NCI-H2227 (cell line): ENCODE measurements around the gene MYEF2.
A peak's percentile ranks its signal among the peaks of the same experiment; 100 is the strongest.

Source experiments
- DNase-seq: peaks from one replicate; lab custom pipeline; 2025; ENCODE audit not compliant: unreplicated experiment; lab: John Stamatoyannopoulos, UW

Gene MYEF2, protein sequence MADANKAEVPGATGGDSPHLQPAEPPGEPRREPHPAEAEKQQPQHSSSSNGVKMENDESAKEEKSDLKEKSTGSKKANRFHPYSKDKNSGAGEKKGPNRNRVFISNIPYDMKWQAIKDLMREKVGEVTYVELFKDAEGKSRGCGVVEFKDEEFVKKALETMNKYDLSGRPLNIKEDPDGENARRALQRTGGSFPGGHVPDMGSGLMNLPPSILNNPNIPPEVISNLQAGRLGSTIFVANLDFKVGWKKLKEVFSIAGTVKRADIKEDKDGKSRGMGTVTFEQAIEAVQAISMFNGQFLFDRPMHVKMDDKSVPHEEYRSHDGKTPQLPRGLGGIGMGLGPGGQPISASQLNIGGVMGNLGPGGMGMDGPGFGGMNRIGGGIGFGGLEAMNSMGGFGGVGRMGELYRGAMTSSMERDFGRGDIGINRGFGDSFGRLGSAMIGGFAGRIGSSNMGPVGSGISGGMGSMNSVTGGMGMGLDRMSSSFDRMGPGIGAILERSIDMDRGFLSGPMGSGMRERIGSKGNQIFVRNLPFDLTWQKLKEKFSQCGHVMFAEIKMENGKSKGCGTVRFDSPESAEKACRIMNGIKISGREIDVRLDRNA

DNA sequence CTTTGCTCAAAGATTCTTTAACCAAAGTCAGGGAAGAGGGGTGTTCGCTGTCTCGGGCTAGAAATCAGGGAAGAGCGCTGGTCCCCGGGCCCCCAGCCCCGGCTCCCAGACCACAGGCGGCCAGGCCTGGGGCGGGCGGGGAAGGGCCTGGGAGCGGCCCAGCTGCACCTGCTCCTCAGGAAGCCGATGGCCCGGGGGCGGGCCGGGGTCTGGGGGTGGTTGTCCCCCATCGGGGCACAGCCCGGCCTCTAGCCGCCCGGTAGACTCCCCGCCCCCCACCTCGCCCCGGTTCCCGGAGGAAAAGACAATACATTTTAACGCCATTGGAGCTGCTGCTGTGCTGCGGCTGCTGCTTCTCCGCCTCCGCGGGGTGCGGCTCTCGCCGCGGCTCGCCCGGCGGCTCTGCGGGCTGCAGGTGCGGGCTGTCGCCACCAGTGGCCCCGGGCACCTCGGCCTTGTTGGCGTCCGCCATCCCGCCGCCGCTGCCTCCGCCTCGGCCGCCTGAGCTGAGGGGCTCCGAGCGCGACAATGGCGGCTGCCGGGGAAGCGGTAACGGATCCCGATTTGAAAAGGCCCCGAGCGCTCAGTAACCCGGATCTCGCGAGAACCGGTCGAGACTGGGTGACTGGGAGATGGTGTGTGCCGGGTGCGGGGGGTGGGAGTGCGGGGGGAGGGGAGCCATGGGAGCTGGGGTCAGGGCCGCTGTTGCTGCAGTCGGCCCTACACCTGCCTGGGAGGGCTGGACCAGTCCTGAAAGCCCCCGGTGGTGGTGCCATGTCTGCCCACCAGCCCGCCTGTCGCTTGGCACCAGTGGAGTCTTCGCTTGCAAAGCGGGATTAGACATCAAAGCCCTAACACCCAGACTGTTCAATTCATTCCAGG, at the start of gene MYEF2:
MYEF2 (minus strand) TSS at position 530 of the 882 bp plus-strand sequence; CDS start at position 472, 58 bp downstream.
- peak; percentile 93 for DNase-seq

- no peak for DNase-seq
Measured at GRCh38 chr15:48225771-48226170, 47.7 kb upstream of the MYEF2 start.

- DNase-seq, result no peak
Measured at GRCh38 chr15:48222627-48223026, 44.5 kb upstream of the MYEF2 start.

- DNase-seq, result no peak
Measured at GRCh38 chr15:48221885-48222284, 43.8 kb upstream of the MYEF2 start.

GRCh38 chr15:48221261-48221660, 43.2 kb upstream of the MYEF2 start:
- no peak for DNase-seq

DNA sequence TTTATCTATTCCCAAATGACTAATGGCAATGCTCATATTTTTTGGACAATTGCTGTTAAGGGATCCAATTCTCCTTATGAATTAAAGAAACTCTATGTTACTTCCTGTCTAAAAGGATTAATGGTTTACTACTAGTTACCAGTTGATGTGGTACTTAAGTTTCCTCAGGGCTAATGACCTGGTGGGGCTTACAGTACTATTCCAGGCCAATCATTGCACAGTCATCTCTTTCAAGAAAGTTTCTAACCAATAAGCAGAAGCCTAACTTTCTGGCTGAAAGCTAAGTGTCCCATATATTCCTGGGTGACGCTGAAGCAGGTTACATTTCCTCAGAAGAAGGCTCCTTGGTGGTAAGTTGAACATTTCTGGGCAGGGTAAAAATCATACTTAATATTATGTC, 27.9 kb upstream of the MYEF2 start, which contains the start of gene SLC12A1:
SLC12A1 (plus strand) TSS at position 322 of the 400 bp plus-strand sequence. CDS start 1,418 bp downstream, outside the sequence.
- no peak for DNase-seq

DNA sequence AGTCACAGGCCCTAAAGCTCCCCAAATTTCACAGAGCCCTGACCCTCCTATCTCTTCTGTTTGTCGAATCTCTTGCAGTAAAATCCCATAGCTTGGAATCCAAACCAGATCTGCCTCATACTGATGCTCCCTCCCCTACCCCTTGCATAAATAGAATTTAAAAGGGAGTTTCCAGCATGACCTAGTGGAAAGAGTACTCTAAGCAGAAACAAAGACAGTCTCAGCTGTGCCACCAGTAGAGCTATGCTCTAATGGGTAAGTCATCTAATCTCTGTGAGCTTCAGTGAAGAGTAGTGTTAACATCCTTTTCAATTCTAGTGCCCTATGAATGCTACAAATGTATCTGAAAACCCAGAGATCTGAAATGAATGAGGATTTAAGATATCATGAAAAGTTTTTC, 24.0 kb upstream of the MYEF2 start:
- DNase-seq, result no peak

DNA sequence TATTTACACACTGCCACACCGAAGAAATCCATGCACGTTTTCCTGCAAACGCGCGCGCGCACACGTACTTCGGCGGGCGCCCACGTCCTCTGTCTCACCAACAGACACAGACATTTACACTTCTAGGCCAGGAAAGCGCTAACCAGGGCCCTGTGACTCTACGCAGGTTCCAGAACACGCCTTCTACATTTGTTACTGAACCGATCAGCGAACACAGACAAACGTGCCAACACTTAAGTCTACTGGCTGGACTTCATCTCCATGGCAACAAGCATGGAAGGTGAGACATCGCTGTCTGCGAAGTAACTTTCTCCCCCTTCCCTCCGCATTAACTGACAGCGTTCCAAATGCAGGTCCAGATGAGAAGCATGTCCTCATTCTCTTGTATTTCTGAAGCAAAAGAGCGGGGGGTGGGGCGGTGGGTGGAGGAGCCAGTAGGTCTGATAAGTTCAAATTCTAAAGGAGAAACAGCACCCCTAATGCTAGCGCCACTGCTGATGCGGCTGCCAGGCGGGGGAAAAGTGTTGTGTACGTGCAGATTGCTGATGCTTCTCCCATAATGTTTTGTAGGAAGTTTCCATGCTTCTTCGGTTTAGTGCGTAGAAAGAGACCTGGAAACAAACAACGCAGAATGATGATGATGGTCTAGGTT, 13.6 kb upstream of the MYEF2 start, which contains the start of gene CTXN2:
CTXN2 (plus strand) TSS at position 92 of the 652 bp plus-strand sequence. CDS start 9,636 bp downstream, outside the sequence.
- DNase-seq, result peak; percentile 81

GRCh38 chr15:48190932-48191573, 13.0 kb upstream of the MYEF2 start:
- no peak for DNase-seq

- no peak for DNase-seq
Measured at GRCh38 chr15:48186271-48186670, 8.2 kb upstream of the MYEF2 start.

DNA sequence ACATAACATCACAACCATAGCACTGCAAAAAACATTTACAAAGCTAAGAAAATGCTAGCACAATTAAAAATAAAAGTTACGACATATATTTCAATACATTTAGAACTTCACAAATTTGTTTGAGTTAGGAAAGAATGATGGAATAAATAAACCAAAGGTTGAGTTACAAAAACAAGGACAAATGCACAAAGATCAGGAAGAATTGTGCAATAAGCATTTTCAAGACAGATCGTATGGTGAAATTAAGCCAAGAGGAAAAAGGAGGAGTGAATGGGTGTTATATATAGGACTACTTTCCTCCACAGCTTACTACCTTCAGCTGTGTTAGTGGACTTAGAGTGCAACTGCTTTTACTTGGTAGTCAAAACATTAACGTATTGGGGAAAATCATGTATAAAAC, 7.4 kb upstream of the MYEF2 start:
- no peak for DNase-seq

GRCh38 chr15:48182749-48183148, 4.7 kb upstream of the MYEF2 start:
- DNase-seq, result no peak

DNA sequence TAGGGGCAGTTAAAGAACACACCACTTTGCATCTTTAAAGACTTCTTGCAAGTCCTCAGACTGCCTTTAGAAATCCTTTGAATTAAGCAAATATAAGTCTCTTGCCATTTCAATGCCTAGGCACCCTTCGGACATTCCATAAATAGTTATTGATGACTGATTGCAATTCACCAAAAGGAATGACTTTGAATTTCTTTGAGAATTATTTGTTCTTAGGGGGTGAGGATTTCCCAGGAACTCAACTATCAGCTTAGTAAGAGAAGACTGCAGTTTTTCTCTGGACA, 495 bp upstream of the MYEF2 start:
- DNase-seq, result no peak

DNA sequence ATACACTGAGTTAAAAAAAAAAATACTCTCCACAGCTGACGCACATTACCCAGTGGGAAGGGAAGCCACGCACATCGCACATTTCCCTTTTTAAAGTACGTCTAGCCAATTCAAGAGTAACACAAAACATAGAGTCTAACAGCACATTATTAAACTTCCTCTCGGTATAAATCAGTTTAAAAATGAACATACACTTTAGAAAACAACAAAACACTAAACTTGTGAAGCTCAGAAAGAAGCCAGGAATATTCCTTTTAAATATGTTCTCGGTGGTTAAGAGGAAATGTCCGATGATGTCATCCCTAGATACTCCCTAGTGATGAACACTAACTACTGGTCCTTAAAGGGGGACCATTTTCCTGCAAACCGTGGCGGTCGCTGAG, 721 bp downstream of the MYEF2 start:
- peak; percentile 69 for DNase-seq

DNA sequence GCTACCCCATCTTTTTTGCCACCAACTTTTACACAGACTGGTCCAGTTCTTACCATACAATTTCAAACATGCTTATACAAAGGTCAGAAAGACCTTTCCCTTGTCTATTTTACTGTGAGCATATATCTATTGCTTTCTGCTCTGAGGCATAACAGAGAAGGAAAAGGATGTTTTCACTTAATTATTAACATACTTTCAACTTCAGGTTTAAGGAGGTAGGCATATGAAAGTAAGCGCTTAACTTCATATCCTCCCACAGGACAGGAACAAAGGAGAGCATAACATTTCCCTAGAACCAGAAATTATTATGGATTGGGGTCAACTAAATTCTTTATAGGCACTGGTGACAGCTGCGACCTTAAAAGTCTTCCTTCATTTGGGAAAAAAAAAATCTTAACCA, 1.1 kb downstream of the MYEF2 start:
- no peak for DNase-seq

DNA sequence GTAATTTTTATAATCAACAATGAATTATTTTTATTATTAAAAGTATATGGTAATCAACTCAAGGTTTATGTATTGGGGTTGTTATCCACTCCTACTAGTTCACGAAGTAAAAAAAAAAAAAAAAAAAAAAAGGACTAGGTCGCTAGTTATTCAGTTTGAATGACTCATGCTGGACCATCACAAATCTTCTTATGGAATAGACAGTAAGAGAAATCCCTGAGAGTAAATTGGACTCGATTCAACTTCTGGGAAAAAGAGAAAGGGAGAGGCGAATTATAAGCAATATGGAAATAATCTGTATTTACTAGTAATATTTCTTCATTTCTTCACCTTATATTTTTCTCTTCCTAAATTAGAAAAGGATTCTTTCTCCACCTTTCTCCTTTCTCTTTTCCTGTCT, 2.0 kb downstream of the MYEF2 start:
- DNase-seq, result no peak

- DNase-seq, result no peak
Measured at GRCh38 chr15:48175126-48175525, 3.0 kb downstream of the MYEF2 start.

DNA sequence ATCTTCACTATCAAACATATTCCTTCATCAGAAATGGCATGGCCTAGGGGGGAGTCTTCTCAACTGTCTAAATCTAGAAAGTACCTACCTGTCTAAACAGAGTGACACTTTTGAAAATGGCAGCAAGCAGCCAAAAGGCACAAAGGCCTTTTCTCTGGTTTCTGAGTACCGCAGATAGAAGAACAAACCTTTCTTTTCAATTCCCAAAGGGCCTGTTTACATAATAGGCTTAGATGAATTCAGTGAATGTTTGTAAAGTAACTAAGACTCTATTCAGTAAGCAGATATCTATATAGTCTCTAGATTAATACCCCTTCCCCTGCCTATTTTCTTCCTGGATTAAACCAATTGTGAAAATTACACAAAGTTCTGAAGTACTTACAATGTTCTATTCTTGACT, 7.1 kb downstream of the MYEF2 start:
- no peak for DNase-seq

GRCh38 chr15:48168616-48169015, 9.5 kb downstream of the MYEF2 start:
- no peak for DNase-seq

DNA sequence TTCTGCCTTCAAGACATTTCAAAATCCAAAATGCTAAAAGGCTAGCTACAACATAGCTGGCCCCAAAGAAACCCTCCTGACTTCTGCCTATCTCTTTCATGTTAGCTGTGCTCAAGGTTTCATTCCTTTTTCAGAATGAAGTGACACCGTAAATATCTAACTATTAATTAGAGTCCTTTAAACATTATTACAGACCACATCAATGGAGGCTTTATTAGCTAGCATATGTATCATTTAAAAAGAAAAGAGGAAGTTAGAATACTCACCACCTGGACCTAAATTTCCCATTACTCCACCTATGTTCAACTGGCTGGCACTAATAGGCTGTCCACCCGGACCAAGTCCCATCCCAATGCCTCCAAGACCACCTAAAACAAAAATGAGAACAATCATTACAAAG, 24.6 kb downstream of the MYEF2 start:
- DNase-seq, result no peak

DNA sequence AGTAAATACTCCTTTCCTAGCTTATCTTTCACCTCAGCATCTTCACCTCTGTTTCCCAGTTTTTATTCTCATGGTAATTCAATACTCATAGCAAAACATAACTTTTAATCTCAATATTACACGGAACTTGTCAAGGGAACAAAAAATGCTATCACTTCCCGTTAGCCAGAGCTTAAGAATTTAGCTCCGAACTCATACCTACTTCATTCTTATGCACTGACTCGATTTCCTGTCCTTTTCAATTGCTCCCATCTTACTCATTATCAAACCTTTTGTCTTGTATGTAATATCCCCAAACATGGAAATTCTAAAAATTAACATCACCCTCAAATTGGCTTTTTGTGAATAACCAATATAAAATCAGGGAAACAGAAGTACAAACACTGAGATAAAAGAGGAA, 28.2 kb downstream of the MYEF2 start:
- no peak for DNase-seq
